Measurements from ENCODE around the gene CD84. TPM values are rescaled to one million over a fixed set of nuclear protein-coding genes. Genes with fewer than 3 reads are reported as not detected.
"Not testable (repeated sequence)": the region's sequence is repeated elsewhere in the genome, so short reads cannot be mapped to it uniquely, and the experiment has no call there.

Gene CD84
- 10 to 100 TPM in 1 of 10 donors, 1 to 10 TPM in 8, under 1 TPM in 1; 0.76 to 11.8 (median 2.1) TPM for total RNA-seq
- under 1 TPM; 0.25 to 0.73 TPM for polyA plus RNA-seq
- long read RNA-seq, donor 1: 0 reads
- long read RNA-seq, donor 2, partial matches to known transcripts: 1 of 1 reads
- long read RNA-seq, donor 2, other reads (novel, unspliced or antisense): 0 of 1 reads
- long read RNA-seq, donor 3: 0 reads

DNA sequence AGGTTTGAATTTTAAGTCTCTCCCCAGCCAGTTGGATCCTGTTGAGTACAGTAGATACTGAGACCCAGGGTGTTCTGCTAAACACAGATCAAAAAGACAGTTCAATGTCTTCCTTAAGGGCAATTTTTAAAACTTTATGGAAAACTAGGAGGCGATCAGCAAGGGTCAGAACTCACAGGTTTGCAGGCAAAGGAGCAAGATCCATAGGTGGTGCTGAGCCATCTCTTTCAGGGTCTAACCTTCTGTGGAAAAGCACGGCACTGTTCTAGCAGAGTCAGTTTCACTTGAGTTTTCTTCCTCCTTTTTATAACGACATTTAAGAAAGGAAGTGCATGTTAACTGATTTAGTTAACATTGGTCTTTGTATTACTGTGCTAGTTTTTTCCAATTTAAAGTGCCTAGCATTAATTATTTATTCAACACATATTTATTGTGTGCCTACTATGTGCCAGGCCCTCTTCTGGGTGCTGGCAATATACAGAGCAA, at the start of gene CD84:
TSS of gene CD84 (minus strand) at position 281 of the 486 bp plus-strand sequence. CDS start at position 222, 59 bp downstream.
- H3K27ac ChIP-seq: peak within 1 kb of the TSS in 5 of 10 donors; percentile 25 to 93 (median 47)
- WGBS, 2 donors: 47 to 65% methylated on average over 3 of the region's 3 CpGs
- H3K4me1 ChIP-seq: peaks cover 0 to 30% (median 0%) of the 10 kb centered on the region in 9 donors
- peak within 1 kb of the TSS in 6 of 10 donors; percentile 19 to 58 (median 25) for H3K4me3 ChIP-seq
- TF ChIP-seq, protein P1, sequence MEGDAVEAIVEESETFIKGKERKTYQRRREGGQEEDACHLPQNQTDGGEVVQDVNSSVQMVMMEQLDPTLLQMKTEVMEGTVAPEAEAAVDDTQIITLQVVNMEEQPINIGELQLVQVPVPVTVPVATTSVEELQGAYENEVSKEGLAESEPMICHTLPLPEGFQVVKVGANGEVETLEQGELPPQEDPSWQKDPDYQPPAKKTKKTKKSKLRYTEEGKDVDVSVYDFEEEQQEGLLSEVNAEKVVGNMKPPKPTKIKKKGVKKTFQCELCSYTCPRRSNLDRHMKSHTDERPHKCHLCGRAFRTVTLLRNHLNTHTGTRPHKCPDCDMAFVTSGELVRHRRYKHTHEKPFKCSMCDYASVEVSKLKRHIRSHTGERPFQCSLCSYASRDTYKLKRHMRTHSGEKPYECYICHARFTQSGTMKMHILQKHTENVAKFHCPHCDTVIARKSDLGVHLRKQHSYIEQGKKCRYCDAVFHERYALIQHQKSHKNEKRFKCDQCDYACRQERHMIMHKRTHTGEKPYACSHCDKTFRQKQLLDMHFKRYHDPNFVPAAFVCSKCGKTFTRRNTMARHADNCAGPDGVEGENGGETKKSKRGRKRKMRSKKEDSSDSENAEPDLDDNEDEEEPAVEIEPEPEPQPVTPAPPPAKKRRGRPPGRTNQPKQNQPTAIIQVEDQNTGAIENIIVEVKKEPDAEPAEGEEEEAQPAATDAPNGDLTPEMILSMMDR (IDR thresholded peaks at IDR 0.05): no peak
- intact Hi-C loops (cut with DNase I): no loop called here
- DNase-seq (no peak), ATAC-seq (peak in 1 of 8 donors; percentile 33)
- peaks cover 0 to 15% (median 0%) of the 10 kb centered on the region in 11 donors for H3K9me3 ChIP-seq
- H3K36me3 ChIP-seq: no peaks in the 10 kb centered on the region
- H3K27me3 ChIP-seq: no peaks in the 10 kb centered on the region

DNA sequence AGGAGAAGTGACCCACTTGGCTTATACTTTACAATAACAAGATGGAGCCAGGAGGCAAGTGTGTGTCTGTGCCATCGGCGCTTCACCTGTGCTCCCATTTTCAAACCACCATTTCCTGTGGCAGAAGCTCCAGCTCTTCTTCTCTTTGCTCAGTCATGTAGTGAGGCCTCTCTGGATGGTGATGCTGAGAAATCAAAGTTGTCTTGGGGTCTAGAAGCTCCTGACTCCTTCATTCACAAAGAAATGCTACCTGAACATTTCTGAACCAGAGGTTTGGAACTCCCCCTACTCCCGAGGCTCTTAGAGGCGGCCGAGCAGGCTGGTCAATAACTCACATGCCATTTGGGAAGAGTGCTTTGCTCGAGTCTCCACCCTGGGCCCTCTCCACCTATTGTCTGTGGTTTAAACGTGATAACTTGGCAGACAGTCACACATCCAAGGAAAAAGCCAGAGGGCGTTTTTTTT, 49.5 kb upstream of the CD84 start:
- peak overlapping the region in 1 of 10 donors; percentile 77 for H3K27ac ChIP-seq
- no peak for DNase-seq
- H3K36me3 ChIP-seq: no peaks in the 10 kb centered on the region
- no peak overlapping the region for H3K4me3 ChIP-seq
- WGBS, 2 donors: 64 to 77% methylated on average over 8 of the region's 8 CpGs
- TF ChIP-seq, protein P1 (IDR thresholded peaks at IDR 0.05): no peak
- intact Hi-C loops (cut with DNase I): no loop called here
- H3K27me3 ChIP-seq: no peaks in the 10 kb centered on the region
- H3K9me3 ChIP-seq: no peaks in the 10 kb centered on the region
- ATAC-seq: no peak
- peaks cover 0 to 81% (median 0%) of the 10 kb centered on the region in 9 donors for H3K4me1 ChIP-seq

- DNase-seq; H3K4me3 ChIP-seq; H3K27me3 ChIP-seq; ATAC-seq; intact Hi-C loops (cut with DNase I); H3K9me3 ChIP-seq; H3K36me3 ChIP-seq: not testable (repeated sequence)
- whole genome bisulfite sequencing, 2 donors: 95 to 96% methylated on average over 4 of the region's 4 CpGs
- peak overlapping the region in 1 of 10 donors; percentile 77 for H3K27ac ChIP-seq
- H3K4me1 ChIP-seq: peaks cover 0 to 84% (median 0%) of the 10 kb centered on the region in 9 donors
Measured at GRCh38 chr1:160627677-160628289, 48.5 kb upstream of the CD84 start.

GRCh38 chr1:160626509-160627342, 47.4 kb upstream of the CD84 start:
- WGBS, 2 donors: 100% methylated on average over 1 of the region's 1 CpG

More at GRCh38 chr1:160626509-160627342, 47.4 kb upstream of the CD84 start:
- Histone ChIP-seq H3K36me3 (no peaks in the 10 kb centered on the region), H3K4me3 (no peak overlapping the region), H3K4me1 (peaks cover 0 to 75% (median 0%) of the 10 kb centered on the region in 9 donors), H3K27me3 (peaks cover 0 to 4% (median 0%) of the 10 kb centered on the region in 7 donors), H3K27ac (peak overlapping the region in 1 of 10 donors; percentile 55), H3K9me3 (no peaks in the 10 kb centered on the region)
- intact Hi-C loops (cut with DNase I): no loop called here
- DNase-seq (no peak), ATAC-seq (no peak)
- TF ChIP-seq, protein P1 (IDR thresholded peaks at IDR 0.05): no peak
